BLaER1 treated with 17β-estradiol and CSF1 and Interleukin-3, amounts not matched to agents 10 nM and 100 nM (cell line): Measurements from ENCODE around the gene SETD1B.

Experiments used
- H3K27ac ChIP-seq, 11 experiments: shearing (Covaris generic); formaldehyde crosslinking; 2 replicates each; pipeline ENCODE4 v1.8.1; 2022
- H3K27me3 ChIP-seq, 11 experiments: shearing (Covaris generic); formaldehyde crosslinking; 2 replicates each; pipeline ENCODE4 v1.8.1; 2022
- H3K36me3 ChIP-seq, 11 experiments: shearing (Covaris generic); formaldehyde crosslinking; 2 replicates each; pipeline ENCODE4 v1.8.1; 2022
- H3K4me1 ChIP-seq, 10 experiments: shearing (Covaris generic); formaldehyde crosslinking; 2 replicates each; pipeline ENCODE4 v1.8.1; 2022
- H3K4me2 ChIP-seq, 11 experiments: shearing (Covaris generic); formaldehyde crosslinking; 2 replicates each; pipeline ENCODE4 v1.8.1; 2022
- H3K4me3 ChIP-seq, 10 experiments: shearing (Covaris generic); formaldehyde crosslinking; 2 replicates each; pipeline ENCODE4 v1.8.1; 2022
- H3K9ac ChIP-seq, 11 experiments: shearing (Covaris generic); formaldehyde crosslinking; 2 replicates each; pipeline ENCODE4 v1.8.1; 2022
- H3K9me3 ChIP-seq, 11 experiments: shearing (Covaris generic); formaldehyde crosslinking; replicated peaks in 1 of 11; 2 replicates each; pipeline ENCODE4 v1.8.1; 2022
- H4K20me1 ChIP-seq, 11 experiments: shearing (Covaris generic); formaldehyde crosslinking; 2 replicates each; pipeline ENCODE4 v1.8.1; 2022
- Cebpa-rat ChIP-seq, 11 experiments: shearing (Covaris generic); IDR thresholded peaks; 2 replicates each; pipeline ENCODE4 v1.8.1; 2022

Gene SETD1B

DNA sequence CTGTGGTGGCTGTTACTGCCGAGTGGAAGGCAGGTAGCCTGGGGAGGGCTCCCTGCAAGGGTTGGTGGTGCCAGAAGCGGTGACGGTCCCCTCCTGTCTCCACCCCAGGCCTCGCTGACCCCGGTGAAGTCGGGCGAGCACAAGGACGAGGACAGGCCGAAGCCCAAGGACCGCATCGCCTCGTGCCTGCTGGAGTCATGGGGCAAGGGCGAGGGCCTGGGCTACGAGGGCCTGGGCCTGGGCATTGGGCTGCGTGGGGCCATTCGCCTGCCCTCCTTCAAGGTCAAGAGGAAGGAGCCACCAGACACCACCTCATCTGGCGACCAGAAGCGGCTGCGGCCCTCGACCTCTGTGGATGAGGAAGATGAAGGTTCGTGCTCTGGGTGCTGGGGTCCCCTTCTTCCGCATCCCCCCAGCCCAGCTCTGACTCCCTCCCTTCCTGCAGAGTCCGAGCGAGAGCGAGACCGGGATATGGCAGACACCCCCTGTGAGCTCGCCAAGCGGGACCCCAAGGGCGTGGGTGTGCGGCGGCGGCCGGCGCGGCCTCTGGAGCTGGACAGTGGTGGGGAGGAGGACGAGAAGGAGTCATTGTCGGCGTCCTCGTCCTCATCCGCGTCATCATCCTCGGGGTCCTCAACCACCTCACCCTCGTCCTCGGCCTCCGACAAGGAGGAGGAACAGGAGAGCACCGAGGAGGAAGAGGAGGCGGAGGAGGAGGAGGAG is 13.3 kb downstream of the SETD1B start:
- Histone ChIP-seq H3K27me3 (no peaks in the 10 kb centered on the region), H3K9ac (peak overlapping the region in 4 of 11 experiments; percentile 10 to 44 (median 22); a peak in 3 of 22 replicates), H3K36me3 (peaks cover 82 to 97% (median 91%) of the 10 kb centered on the region in 11 experiments), H4K20me1 (peaks cover 35 to 87% (median 79%) of the 10 kb centered on the region in 11 experiments), H3K27ac (peak overlapping the region in 1 of 11 experiments; percentile 35; a peak in 2 of 22 replicates), H3K9me3 (no peaks in the 10 kb centered on the region), H3K4me3 (no peak overlapping the region), H3K4me2 (no peak overlapping the region; a peak in 1 of 22 replicates), H3K4me1 (peaks cover 18 to 42% (median 33%) of the 10 kb centered on the region in 10 experiments)
- no peak for TF ChIP-seq Cebpa-rat (IDR thresholded peaks at IDR 0.05)

GRCh38 chr12:121817648-121818043 is 13.8 kb downstream of the SETD1B start:
- Histone ChIP-seq H3K9ac (peak overlapping the region in 4 of 11 experiments; percentile 10 to 44 (median 24); a peak in 3 of 22 replicates), H3K4me3 (no peak overlapping the region), H3K9me3 (no peaks in the 10 kb centered on the region), H3K4me1 (peaks cover 14 to 36% (median 28%) of the 10 kb centered on the region in 10 experiments), H3K27ac (peak overlapping the region in 1 of 11 experiments; percentile 35; a peak in 2 of 22 replicates), H4K20me1 (peaks cover 29 to 87% (median 78%) of the 10 kb centered on the region in 11 experiments), H3K36me3 (peaks cover 88 to 97% (median 93%) of the 10 kb centered on the region in 11 experiments), H3K27me3 (no peaks in the 10 kb centered on the region), H3K4me2 (peak overlapping the region in 4 of 11 experiments; percentile 0 to 21 (median 16); a peak in 3 of 22 replicates)
- no peak for TF ChIP-seq Cebpa-rat (IDR thresholded peaks at IDR 0.05)

- H4K20me1 ChIP-seq, result peaks cover 15 to 84% (median 75%) of the 10 kb centered on the region in 11 experiments; a peak in 20 of 22 replicates
- no peaks in the 10 kb centered on the region for H3K9me3 ChIP-seq
- no peak overlapping the region for H3K4me3 ChIP-seq
- H3K4me1 ChIP-seq, result peaks cover 0 to 23% (median 14%) of the 10 kb centered on the region in 10 experiments; a peak in 14 of 20 replicates
- no peak for TF ChIP-seq Cebpa-rat (IDR thresholded peaks at IDR 0.05)
- peaks cover 91 to 97% (median 94%) of the 10 kb centered on the region in 11 experiments for H3K36me3 ChIP-seq
- H3K27ac ChIP-seq, result peak overlapping the region in 2 of 11 experiments; percentile 14 to 21; a peak in 1 of 22 replicates
- peak overlapping the region in 2 of 11 experiments; percentile 2 to 8; a peak in 1 of 22 replicates for H3K4me2 ChIP-seq
- H3K27me3 ChIP-seq, result no peaks in the 10 kb centered on the region
- peak overlapping the region in 2 of 11 experiments; percentile 6 to 15; a peak in 3 of 22 replicates for H3K9ac ChIP-seq
Observed at GRCh38 chr12:121819212-121819949, 15.6 kb downstream of the SETD1B start.

GRCh38 chr12:121820056-121820455 is 16.2 kb downstream of the SETD1B start:
- Histone ChIP-seq H3K27ac (no peak overlapping the region), H4K20me1 (peaks cover 12 to 83% (median 73%) of the 10 kb centered on the region in 11 experiments; a peak in 20 of 22 replicates), H3K36me3 (peaks cover 86 to 97% (median 94%) of the 10 kb centered on the region in 11 experiments), H3K27me3 (no peaks in the 10 kb centered on the region), H3K4me1 (peaks cover 0 to 23% (median 14%) of the 10 kb centered on the region in 10 experiments; a peak in 14 of 20 replicates), H3K9me3 (no peaks in the 10 kb centered on the region), H3K9ac (0 out of 22 replicates have a peak overlapping the region, but pooled peaks of 1 of the 11 experiments have one; percentile 6), H3K4me3 (no peak overlapping the region), H3K4me2 (no peak overlapping the region)
- no peak for TF ChIP-seq Cebpa-rat (IDR thresholded peaks at IDR 0.05)

- Histone ChIP-seq H3K27me3 (no peaks in the 10 kb centered on the region), H3K27ac (no peak overlapping the region), H3K9me3 (no peaks in the 10 kb centered on the region), H3K4me3 (no peak overlapping the region), H3K36me3 (peaks cover 78 to 97% (median 91%) of the 10 kb centered on the region in 11 experiments), H4K20me1 (peaks cover 12 to 82% (median 55%) of the 10 kb centered on the region in 11 experiments; a peak in 19 of 22 replicates), H3K4me2 (no peak overlapping the region), H3K9ac (no peak overlapping the region), H3K4me1 (peaks cover 0 to 22% (median 9%) of the 10 kb centered on the region in 10 experiments; a peak in 14 of 20 replicates)
- no peak for TF ChIP-seq Cebpa-rat (IDR thresholded peaks at IDR 0.05)
Observed at GRCh38 chr12:121822393-121823100, 18.7 kb downstream of the SETD1B start.

- no peak overlapping the region for H3K9ac ChIP-seq
- TF ChIP-seq Cebpa-rat (IDR thresholded peaks at IDR 0.05), result no peak
- H3K4me2 ChIP-seq, result no peak overlapping the region
- H3K9me3 ChIP-seq, result no peaks in the 10 kb centered on the region
- no peak overlapping the region for H3K4me3 ChIP-seq
- no peak overlapping the region for H3K27ac ChIP-seq
- peaks cover 0 to 15% (median 3%) of the 10 kb centered on the region in 10 experiments; a peak in 13 of 20 replicates for H3K4me1 ChIP-seq
- H4K20me1 ChIP-seq, result peaks cover 12 to 84% (median 60%) of the 10 kb centered on the region in 11 experiments; a peak in 20 of 22 replicates
- H3K27me3 ChIP-seq, result no peaks in the 10 kb centered on the region
- peaks cover 78 to 97% (median 91%) of the 10 kb centered on the region in 11 experiments for H3K36me3 ChIP-seq
Observed at GRCh38 chr12:121823101-121823726, 19.4 kb downstream of the SETD1B start.

GRCh38 chr12:121823727-121824115 is 19.9 kb downstream of the SETD1B start:
- no peaks in the 10 kb centered on the region for H3K27me3 ChIP-seq
- H3K4me2 ChIP-seq, result no peak overlapping the region
- peaks cover 78 to 98% (median 94%) of the 10 kb centered on the region in 11 experiments for H3K36me3 ChIP-seq
- no peak overlapping the region for H3K4me3 ChIP-seq
- peaks cover 0 to 11% (median 0%) of the 10 kb centered on the region in 10 experiments; a peak in 6 of 20 replicates for H3K4me1 ChIP-seq
- H3K9ac ChIP-seq, result 0 out of 22 replicates have a peak overlapping the region, but pooled peaks of 1 of the 11 experiments have one; percentile 4
- no peak overlapping the region for H3K27ac ChIP-seq
- TF ChIP-seq Cebpa-rat (IDR thresholded peaks at IDR 0.05), result no peak
- H4K20me1 ChIP-seq, result peaks cover 12 to 89% (median 64%) of the 10 kb centered on the region in 11 experiments; a peak in 20 of 22 replicates
- H3K9me3 ChIP-seq, result no peaks in the 10 kb centered on the region

- TF ChIP-seq Cebpa-rat (IDR thresholded peaks at IDR 0.05), result no peak
- Histone ChIP-seq H3K4me3 (no peak overlapping the region), H3K36me3 (peaks cover 77 to 98% (median 95%) of the 10 kb centered on the region in 11 experiments), H3K4me1 (no peaks in the 10 kb centered on the region), H3K9ac (no peak overlapping the region), H3K27me3 (no peaks in the 10 kb centered on the region), H4K20me1 (peaks cover 6 to 89% (median 61%) of the 10 kb centered on the region in 11 experiments; a peak in 20 of 22 replicates), H3K9me3 (no peaks in the 10 kb centered on the region), H3K4me2 (no peak overlapping the region), H3K27ac (no peak overlapping the region)
Observed at GRCh38 chr12:121825041-121825523, 21.3 kb downstream of the SETD1B start.
